ENCODE measurements around the gene CBY1.

DNA sequence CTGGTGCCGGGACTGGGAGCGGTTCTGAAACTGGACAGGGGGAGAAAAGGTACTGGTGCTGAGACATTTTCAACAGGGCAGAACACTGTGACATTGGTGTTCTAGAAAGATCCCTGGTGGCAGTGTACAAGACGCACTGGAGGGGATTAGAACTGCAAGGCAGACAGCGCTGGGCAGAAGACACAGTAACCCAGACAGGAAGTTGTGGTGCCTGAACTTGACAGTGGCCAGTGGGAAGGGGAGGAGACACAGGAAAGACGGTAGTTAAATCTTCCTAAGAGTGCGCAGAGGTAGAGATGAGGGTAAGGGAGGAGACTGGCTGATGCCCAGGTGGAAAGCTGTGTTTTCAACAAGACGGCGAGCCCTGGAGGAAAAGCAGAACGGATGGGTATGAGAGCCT lies 24.7 kb upstream of the CBY1 start:
- TF ChIP-seq, protein P1, sequence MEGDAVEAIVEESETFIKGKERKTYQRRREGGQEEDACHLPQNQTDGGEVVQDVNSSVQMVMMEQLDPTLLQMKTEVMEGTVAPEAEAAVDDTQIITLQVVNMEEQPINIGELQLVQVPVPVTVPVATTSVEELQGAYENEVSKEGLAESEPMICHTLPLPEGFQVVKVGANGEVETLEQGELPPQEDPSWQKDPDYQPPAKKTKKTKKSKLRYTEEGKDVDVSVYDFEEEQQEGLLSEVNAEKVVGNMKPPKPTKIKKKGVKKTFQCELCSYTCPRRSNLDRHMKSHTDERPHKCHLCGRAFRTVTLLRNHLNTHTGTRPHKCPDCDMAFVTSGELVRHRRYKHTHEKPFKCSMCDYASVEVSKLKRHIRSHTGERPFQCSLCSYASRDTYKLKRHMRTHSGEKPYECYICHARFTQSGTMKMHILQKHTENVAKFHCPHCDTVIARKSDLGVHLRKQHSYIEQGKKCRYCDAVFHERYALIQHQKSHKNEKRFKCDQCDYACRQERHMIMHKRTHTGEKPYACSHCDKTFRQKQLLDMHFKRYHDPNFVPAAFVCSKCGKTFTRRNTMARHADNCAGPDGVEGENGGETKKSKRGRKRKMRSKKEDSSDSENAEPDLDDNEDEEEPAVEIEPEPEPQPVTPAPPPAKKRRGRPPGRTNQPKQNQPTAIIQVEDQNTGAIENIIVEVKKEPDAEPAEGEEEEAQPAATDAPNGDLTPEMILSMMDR (IDR thresholded peaks at IDR 0.05 in 8 of 11, conservative IDR thresholded peaks at IDR 0.05 in 3 of 11), result no peak
- TF ChIP-seq POLR2AphosphoS5 (IDR thresholded peaks at IDR 0.05), result no peak
